HG03108 (cell line): ENCODE measurements around the gene TSSC4.

Experiments
- ATAC-seq: cut with Tn5 transposase; IDR thresholded peaks from one replicate; pipeline ENCODE4 v1.9.1; 2021; ENCODE audit warnings: moderate library complexity; ENCODE audit not compliant: unreplicated experiment

The TSSC4 gene

GRCh38 chr11:2446590-2447252, 46.2 kb downstream of the TSSC4 start:
- no peak for ATAC-seq

- ATAC-seq, result no peak
Observed at GRCh38 chr11:2447253-2447950, 46.9 kb downstream of the TSSC4 start.

- no peak for ATAC-seq
Observed at GRCh38 chr11:2447951-2448650, 47.6 kb downstream of the TSSC4 start.

- no peak for ATAC-seq
Observed at GRCh38 chr11:2448661-2449547, 48.4 kb downstream of the TSSC4 start.

- ATAC-seq, result no peak
Observed at GRCh38 chr11:2449548-2450320, 49.2 kb downstream of the TSSC4 start.

- no peak for ATAC-seq
Observed at GRCh38 chr11:2450321-2451041, 49.9 kb downstream of the TSSC4 start.

GRCh38 chr11:2451336-2451735, 50.8 kb downstream of the TSSC4 start:
- ATAC-seq, result no peak

- ATAC-seq, result no peak
Observed at GRCh38 chr11:2451916-2452315, 51.4 kb downstream of the TSSC4 start.

GRCh38 chr11:2452321-2453012, 51.9 kb downstream of the TSSC4 start:
- no peak for ATAC-seq

- ATAC-seq, result no peak
Observed at GRCh38 chr11:2453436-2453835, 52.9 kb downstream of the TSSC4 start.
